Neutrophil (primary cell): ENCODE measurements around the gene TUBA4B.

Experiments used
- H3K27ac ChIP-seq: fragments of 200-600 bp; sonication (generic); 2 replicates; pipeline ENCODE4 v1.5.1; 2016; ENCODE audit warnings: mild to moderate bottlenecking, moderate library complexity
- H3K27me3 ChIP-seq: fragments of 200-600 bp; sonication (generic); 2 replicates; pipeline ENCODE4 v1.6.0; 2016; ENCODE audit warnings: mild to moderate bottlenecking
- H3K36me3 ChIP-seq: fragments of 200-600 bp; sonication (generic); 2 replicates; pipeline ENCODE4 v1.5.1; 2017
- H3K4me1 ChIP-seq, 2 experiments: fragments of 200-600 bp in 1 of 2; sonication (generic) in 1 of 2; 1 replicate in 1 of 2; 2 replicates in 1 of 2; pipeline versions ENCODE4 v1.5.1 to v1.6.1; 2013 to 2016; ENCODE audit warnings: low read depth in 1 of 2, low read length in 1 of 2, mild to moderate bottlenecking in 1 of 2, moderate library complexity in 1 of 2; ENCODE audit not compliant: control insufficient read depth in 1 of 2, insufficient read depth in 1 of 2
- H3K4me3 ChIP-seq, 2 experiments: fragments of 200-600 bp in 1 of 2; sonication (generic) in 1 of 2; 1 replicate in 1 of 2; 2 replicates in 1 of 2; pipeline ENCODE4 v1.5.1; 2013 to 2016; ENCODE audit warnings: low read depth in 1 of 2, low read length in 1 of 2, mild to moderate bottlenecking in 1 of 2, moderate library complexity in 1 of 2
- H3K9me3 ChIP-seq: fragments of 200-600 bp; sonication (generic); 2 replicates; pipeline ENCODE4 v1.5.1; 2016
- TF ChIP-seq, protein P1 (sequence below): fragments of 200-600 bp; sonication (generic); IDR thresholded peaks from 2 replicates; pipeline ENCODE4 v1.5.1; 2016; ENCODE audit warnings: antibody characterized with exemption

TUBA4B gene

DNA sequence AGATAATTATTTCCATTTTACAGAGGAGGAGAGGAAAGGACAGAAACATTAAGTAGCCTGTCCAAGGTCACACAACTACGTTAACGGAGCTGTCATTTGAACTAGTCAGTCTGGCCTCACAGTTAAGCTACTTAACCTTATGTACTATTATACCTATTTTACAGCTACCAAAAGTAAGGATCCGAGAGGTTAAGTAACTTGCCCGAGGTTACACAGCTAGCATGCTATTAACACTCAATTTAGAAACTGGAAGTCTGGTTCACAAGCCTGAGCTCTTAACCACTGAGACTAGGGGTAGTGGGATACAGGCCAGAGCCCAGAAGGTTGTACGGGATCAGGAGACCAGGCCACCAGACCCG lies 8.3 kb upstream of the TUBA4B start:
- peak overlapping the region; percentile 95 for H3K27ac ChIP-seq
- H3K4me1 ChIP-seq = peaks cover 68 to 71% of the 10 kb centered on the region in 2 experiments
- TF ChIP-seq, protein P1, sequence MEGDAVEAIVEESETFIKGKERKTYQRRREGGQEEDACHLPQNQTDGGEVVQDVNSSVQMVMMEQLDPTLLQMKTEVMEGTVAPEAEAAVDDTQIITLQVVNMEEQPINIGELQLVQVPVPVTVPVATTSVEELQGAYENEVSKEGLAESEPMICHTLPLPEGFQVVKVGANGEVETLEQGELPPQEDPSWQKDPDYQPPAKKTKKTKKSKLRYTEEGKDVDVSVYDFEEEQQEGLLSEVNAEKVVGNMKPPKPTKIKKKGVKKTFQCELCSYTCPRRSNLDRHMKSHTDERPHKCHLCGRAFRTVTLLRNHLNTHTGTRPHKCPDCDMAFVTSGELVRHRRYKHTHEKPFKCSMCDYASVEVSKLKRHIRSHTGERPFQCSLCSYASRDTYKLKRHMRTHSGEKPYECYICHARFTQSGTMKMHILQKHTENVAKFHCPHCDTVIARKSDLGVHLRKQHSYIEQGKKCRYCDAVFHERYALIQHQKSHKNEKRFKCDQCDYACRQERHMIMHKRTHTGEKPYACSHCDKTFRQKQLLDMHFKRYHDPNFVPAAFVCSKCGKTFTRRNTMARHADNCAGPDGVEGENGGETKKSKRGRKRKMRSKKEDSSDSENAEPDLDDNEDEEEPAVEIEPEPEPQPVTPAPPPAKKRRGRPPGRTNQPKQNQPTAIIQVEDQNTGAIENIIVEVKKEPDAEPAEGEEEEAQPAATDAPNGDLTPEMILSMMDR = no peak
- H3K9me3 ChIP-seq = no peaks in the 10 kb centered on the region
- no peaks in the 10 kb centered on the region for H3K27me3 ChIP-seq
- H3K4me3 ChIP-seq = peak overlapping the region; percentile 89 to 99
- peaks cover 17% of the 10 kb centered on the region for H3K36me3 ChIP-seq

DNA sequence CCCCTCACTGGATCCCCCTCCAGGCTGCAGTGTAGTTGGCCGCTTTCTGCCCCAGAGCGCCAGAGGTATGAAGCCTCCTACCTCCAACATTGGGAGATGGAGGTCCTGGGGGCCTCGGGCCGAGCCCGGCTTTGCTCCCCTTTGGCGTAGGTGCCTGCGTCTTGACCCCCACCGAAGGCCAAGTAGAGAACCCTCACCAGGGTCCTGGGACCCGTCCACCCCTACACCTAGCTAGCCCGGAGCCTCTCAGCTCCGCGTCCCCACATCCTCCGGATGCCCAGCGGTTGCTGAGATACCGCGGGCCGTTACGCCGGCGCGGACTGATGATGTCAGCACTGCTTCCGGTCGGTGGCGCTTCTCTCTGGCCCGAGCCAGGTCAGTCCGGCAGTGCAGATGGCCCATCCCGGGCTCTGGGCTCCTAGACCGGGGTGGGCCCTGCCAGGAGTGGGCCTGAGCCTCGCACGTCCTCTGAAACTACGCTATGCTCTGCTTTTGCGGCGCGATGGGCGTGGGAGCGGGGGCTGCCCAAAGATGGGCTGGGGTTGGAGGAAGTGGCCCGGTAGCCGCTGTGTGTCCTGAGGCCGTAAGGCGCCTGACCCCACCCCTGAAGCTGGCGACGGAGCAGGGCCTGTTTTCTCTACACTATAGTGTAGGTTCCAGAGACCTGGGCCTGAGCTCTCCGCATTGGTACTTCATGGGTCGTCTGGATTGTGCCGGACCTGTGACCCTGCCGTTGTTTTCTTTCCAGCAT lies 7.7 kb upstream of the TUBA4B start, which contains the start of the genes GLB1L and STK16:
TSS of gene GLB1L (minus strand) at position 297 of the 751 bp plus-strand sequence. CDS start 1,871 bp downstream, outside the sequence.
TSS of gene STK16 (plus strand) at position 332 of the 751 bp plus-strand sequence. CDS start 521 bp downstream, outside the sequence.
- H3K27ac ChIP-seq = peak within 1 kb of the TSS; percentile 95
- no peaks in the 10 kb centered on the region for H3K9me3 ChIP-seq
- H3K36me3 ChIP-seq = peaks cover 23% of the 10 kb centered on the region
- H3K4me3 ChIP-seq = peak within 1 kb of the TSS; percentile 89 to 99
- no peaks in the 10 kb centered on the region for H3K27me3 ChIP-seq
- peaks cover 73 to 77% of the 10 kb centered on the region in 2 experiments for H3K4me1 ChIP-seq
- TF ChIP-seq, protein P1 = peak; percentile 45

DNA sequence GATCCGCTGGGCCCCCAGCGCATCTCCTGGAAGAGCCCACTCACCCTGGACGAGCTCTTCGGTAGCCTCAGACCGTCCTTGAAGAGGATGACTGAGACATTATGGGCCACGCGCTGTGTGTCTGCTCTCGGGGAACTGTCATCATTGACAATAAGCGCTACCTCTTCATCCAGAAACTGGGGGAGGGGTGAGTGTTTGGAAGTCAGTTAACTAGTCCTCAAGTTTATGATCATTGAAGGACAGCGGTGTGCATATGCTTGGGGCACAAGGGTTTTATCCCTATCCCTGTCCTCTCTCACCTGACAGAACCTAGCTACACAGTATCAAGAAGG lies 7.2 kb upstream of the TUBA4B start:
- TF ChIP-seq, protein P1 = no peak
- no peaks in the 10 kb centered on the region for H3K9me3 ChIP-seq
- H3K4me3 ChIP-seq = peak overlapping the region; percentile 89 to 99
- peaks cover 28% of the 10 kb centered on the region for H3K36me3 ChIP-seq
- H3K27ac ChIP-seq = peak overlapping the region; percentile 95
- H3K27me3 ChIP-seq = no peaks in the 10 kb centered on the region
- H3K4me1 ChIP-seq = peaks cover 79 to 82% of the 10 kb centered on the region in 2 experiments

DNA sequence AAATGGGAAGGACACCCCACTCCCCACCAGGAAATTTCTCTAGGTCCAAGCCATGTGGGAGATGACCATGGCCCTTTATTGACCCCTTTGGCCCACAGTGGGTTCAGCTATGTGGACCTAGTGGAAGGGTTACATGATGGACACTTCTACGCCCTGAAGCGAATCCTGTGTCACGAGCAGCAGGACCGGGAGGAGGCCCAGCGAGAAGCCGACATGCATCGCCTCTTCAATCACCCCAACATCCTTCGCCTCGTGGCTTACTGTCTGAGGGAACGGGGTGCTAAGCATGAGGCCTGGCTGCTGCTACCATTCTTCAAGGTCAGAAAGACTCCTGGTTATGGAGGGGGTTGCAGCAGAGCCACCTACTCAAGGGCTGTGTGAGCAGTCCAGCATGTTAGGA lies 6.5 kb upstream of the TUBA4B start:
- H3K27ac ChIP-seq = peak overlapping the region; percentile 95

DNA sequence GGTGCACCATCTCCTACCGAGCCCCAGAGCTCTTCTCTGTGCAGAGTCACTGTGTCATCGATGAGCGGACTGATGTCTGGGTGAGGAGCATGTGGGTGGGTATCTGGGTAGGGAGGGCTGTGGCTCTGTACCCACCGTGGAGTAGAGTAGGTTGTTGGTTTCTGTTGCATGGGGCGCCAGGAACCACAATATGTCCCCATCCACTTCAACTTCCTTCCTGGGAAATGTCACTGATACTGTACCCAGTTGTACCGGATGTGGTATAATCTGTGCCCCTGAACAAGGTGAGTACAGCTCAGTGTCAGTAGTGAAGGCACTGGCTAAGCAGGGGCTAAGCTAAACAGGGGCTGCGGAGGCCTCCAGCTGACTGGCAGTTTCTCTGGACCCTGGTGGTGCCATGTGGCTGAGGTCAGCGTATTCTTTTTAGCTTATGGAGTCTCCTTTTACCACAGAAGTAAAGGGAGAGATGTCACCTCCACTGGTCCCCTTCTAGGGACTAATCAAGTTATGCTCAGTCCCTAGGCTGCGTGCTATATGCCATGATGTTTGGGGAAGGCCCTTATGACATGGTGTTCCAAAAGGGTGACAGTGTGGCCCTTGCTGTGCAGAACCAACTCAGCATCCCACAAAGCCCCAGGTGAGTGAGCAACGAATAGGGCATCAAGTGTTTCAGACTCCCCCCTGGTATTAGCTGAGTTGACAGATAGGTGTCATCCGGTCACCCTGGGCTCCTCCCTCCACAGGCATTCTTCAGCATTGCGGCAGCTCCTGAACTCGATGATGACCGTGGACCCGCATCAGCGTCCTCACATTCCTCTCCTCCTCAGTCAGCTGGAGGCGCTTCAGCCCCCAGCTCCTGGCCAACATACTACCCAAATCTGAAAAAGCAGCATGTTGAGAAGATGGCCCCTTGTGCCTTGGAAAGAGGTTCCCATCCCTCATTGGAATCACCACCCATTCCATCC lies 5.1 kb upstream of the TUBA4B start:
- Histone ChIP-seq H3K27me3 (no peaks in the 10 kb centered on the region), H3K4me3 (peak overlapping the region; percentile 96 to 99), H3K36me3 (peaks cover 41% of the 10 kb centered on the region), H3K27ac (peak overlapping the region; percentile 95), H3K9me3 (no peaks in the 10 kb centered on the region), H3K4me1 (peaks cover 91 to 92% of the 10 kb centered on the region in 2 experiments)
- TF ChIP-seq, protein P1 = no peak

More for the DNA sequence above, 6.5 kb upstream of the TUBA4B start:
- TF ChIP-seq, protein P1 = no peak
- Histone ChIP-seq H3K27me3 (no peaks in the 10 kb centered on the region), H3K4me1 (peaks cover 86 to 89% of the 10 kb centered on the region in 2 experiments), H3K36me3 (peaks cover 35% of the 10 kb centered on the region), H3K4me3 (peak overlapping the region; percentile 96 to 99), H3K9me3 (no peaks in the 10 kb centered on the region)
